ELF-1 (cell line): ENCODE results near the gene OR2M7.
"Not testable (repeated sequence)": the region's sequence is repeated elsewhere in the genome, so short reads cannot be mapped to it uniquely, and the experiment has no call there.

Experiments used
- DNase-seq: peaks from one replicate; pipeline ENCODE4 v3.0.0-alpha.2; 2016; ENCODE audit warnings: low read depth, low spot score

The OR2M7 gene

DNA sequence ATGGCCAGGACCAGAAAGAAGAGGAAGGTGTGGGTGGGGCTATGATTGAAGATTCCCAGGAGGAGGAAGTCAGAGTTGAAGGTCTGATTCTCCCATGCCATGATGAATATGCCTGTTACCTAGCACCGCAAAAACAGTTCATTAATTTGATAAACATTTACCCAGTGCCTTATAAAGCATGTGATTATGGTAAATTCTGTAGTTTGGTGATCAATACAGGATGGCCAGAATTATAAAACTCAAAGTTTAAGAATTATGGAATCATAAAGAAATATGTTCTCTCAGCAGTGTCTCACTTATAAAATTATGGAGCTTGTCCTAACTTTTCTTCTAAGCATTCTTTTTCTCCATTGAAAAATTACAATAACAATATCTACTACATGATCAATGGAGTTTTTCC lies at the start of gene OR2M7:
Gene OR2M7 (minus strand): TSS at position 101 of the 400 bp plus-strand sequence. CDS start 0 bp downstream, at position 101.
- no peak for DNase-seq

DNA sequence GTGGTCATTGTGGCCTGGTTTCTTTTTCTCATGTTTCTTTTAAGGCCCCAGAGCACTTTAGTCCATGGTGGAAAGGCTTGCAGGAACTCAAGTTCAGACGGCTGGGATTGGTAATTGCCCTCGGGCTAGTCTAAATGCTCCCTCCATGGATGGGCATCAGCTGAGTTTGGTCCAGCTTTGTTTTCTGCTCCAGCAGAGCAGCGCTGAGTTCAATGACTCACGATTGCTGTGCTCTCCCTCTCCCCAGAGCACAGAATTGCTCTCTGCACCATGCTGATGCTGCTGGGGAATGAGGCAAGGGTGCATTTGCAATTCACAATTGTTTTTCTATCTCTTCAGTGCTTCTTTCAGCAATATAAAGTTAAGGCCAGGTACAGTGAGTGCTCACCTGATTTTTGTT lies 49.4 kb upstream of the OR2M7 start:
- no peak for DNase-seq

DNA sequence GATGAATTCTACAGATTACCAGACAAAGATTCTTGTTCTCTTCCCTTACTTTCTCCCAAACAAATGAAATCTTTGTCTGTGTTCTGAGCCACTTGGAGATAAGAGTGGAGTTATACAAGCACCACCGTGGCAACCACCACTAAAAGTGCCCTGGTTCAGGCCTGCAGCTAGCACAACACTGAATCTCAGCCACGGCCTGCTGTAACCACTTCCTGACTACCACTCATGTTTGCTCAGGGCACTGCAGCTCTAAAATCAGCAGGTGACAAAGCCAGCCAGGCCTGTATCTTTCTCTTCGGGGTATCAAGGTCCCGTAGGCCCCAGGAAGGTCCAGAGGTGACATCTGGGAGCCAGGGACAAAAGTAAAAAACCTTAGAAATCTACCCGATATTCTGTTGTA lies 48.0 kb upstream of the OR2M7 start:
- DNase-seq, result no peak

DNA sequence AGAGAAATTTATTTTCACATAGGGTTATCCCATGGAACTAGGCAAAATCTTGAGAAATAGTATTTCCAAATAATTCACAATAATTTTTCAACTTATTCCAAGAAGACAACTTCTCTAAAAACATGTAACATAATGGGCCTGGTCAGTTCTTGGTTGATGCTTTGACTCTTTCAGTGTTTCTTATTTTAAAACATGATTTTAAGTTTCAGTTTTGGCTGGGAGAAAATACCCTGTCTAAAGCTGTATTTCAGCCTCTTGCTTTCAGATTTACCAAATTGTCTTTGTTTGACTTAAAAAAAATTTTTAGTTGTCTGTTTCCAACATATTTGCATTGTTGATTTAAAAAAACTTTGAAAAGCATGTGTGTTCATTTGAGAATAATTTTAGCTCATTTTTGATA lies 42.2 kb upstream of the OR2M7 start:
- DNase-seq, result no peak

DNA sequence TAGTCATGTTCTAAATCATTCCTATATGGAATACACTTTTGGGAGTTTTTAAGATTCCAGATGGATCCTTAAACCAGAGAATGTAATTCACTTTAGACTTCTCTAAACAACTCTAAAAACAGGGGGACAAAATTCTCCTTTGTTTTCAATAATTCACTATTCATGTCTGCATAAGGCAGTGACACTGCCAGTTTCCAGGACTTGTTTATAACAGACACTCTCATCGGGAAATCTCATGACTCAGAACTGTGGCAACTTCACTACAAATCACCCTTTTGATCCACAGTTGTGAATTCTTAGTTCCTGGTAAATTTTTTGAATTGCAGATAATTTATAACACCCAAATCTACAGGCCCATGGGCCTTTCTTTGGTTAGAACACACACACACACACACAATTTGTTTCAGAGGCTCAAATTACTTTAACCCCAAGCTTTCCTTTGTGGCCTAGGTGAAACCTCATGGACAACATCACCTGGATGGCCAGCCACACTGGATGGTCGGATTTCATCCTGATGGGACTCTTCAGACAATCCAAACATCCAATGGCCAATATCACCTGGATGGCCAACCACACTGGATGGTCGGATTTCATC lies 36.9 kb upstream of the OR2M7 start, which contains the start of gene OR2T4:
Gene OR2T4 (plus strand): TSS at position 545 of the 595 bp plus-strand sequence. CDS start 0 bp downstream, at position 545.
- DNase-seq, result no peak

- DNase-seq, result no peak
These were observed 35.0 kb upstream of the OR2M7 start for GRCh38 chr1:248359415-248359814.

- no peak for DNase-seq
These were observed 24.1 kb upstream of the OR2M7 start, which contains the start of gene OR14C36 for GRCh38 chr1:248348475-248348874. OR14C36 (plus strand) TSS chr1:248348775; CDS start chr1:248348775, 0 bp downstream.

- no peak for DNase-seq
These were observed 19.1 kb upstream of the OR2M7 start for GRCh38 chr1:248343451-248343850.

- DNase-seq, result no peak
These were observed 7.6 kb downstream of the OR2M7 start for GRCh38 chr1:248316796-248317195.

DNA sequence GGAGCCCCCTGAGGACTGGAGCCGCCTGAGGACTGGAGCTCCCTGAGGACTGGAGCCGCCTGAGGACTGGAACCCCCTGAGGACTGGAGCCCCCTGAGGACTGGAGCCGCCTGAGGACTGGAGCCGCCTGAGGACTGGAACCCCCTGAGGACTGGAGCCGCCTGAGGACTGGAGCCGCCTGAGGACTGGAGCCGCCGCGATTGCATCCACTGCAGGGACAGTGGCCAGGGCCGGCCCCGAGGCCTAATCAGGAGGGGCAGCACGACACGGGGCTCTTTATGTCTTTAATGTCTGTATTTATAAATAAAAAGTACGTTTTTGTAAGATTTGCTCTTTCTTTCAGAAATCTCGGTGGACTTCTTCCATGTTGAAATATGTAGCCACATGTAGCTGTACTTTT lies 17.6 kb downstream of the OR2M7 start:
- not testable (repeated sequence) for DNase-seq

- DNase-seq, result no peak
These were observed 18.3 kb downstream of the OR2M7 start for GRCh38 chr1:248306103-248306502.

DNA sequence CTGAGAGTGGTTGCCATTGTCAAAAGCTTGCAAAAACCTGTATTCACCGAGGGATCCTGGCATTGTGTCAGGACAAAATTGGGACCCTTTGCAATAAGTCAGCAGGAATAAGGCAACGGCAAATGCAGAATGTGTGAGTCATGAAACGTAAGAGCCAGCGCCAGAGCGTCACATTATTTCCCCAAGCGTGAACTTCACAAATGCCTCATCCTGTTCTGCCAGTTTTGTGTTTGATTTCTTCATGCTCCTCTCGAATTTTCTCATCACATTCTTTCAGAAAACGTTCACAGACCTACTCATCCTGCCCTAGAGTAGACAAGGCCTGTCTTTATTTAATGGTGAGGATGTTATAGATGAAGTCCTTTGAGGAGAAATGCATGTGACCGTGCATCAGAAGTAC lies 18.7 kb downstream of the OR2M7 start:
- not testable (repeated sequence) for DNase-seq

DNA sequence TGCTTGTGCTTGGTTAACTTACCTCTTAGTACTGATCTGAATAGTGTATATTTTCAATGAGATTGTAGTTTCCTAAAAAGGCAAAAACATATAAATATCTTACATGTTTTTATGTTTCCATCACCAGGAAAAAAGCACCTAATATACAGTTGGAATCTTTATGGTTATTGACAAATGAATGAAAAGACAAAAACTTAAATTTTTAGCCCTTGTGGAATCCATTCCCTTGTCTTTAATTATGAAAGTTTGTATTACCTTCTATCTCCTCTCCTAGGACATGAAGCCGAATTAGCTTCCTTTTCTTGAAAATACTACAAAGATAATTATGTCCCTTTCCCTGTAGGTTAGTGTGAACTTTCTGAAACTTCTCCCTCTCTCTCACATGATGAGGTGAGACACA lies 21.0 kb downstream of the OR2M7 start, which contains the start of gene OR2T12:
Gene OR2T12 (minus strand): TSS at position 101 of the 400 bp plus-strand sequence. CDS start 7,846 bp downstream, outside the sequence.
- DNase-seq, result no peak

GRCh38 chr1:248288391-248288790 lies 36.0 kb downstream of the OR2M7 start:
- no peak for DNase-seq

DNA sequence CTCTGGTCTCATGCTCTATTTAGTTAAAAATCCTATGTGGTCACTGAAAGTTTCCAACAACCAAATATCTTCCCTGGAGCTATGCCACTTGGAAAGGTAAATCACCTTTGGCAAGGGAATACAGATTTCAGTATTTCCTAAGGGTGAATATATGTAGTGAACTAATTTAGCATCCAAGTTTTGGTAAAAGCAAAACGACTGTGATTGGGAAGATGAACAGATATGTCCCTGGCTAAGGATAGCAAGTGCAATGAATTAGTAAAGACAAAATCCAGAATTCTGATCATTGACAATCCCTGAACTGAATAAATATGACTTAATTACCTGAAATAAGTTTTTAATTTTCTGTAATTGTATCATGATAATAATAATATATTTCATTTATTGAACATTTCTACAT lies 46.5 kb downstream of the OR2M7 start, which contains the start of gene OR2T33:
Gene OR2T33 (minus strand): TSS at position 101 of the 400 bp plus-strand sequence. CDS start 4,162 bp downstream, outside the sequence.
- no peak for DNase-seq
